Left renal cortex interstitium (tissue), 4 donors: Measurements from ENCODE around the gene DCAF7. TPM values are rescaled to one million over a fixed set of nuclear protein-coding genes. Genes with fewer than 3 reads are reported as not detected.

Experiments used
- DNase-seq, 4 donors: peaks; one replicate each; pipeline ENCODE4 v3.0.0-alpha.2; 2013; ENCODE audit warnings: low read depth in 4 of 4, low spot score in 2 of 4, missing footprints in 1 of 4
- polyA plus RNA-seq, 4 donors: library from polyadenylated mRNA; unstranded; fragments of 120-200 nt; gene quantifications; one replicate each; pipeline ENCODE4 v1.2.1, GENCODE V29; 2013; ENCODE audit not compliant: insufficient read length in 4 of 4

Gene DCAF7
- 100 to 1,000 TPM; 101 to 116 (median 111) TPM for polyA plus RNA-seq

- peak; percentile 99 to 100 (median 100) for DNase-seq
Observed at GRCh38 chr17:63549946-63550816, at the start of gene DCAF7. DCAF7 (plus strand) TSS chr17:63550477; CDS start chr17:63550678, 201 bp downstream.

- no peak for DNase-seq
Observed at GRCh38 chr17:63500543-63501390, 49.5 kb upstream of the DCAF7 start.

GRCh38 chr17:63503341-63503705 lies 47.0 kb upstream of the DCAF7 start:
- no peak for DNase-seq

- no peak for DNase-seq
Observed at GRCh38 chr17:63504261-63504660, 46.0 kb upstream of the DCAF7 start.

GRCh38 chr17:63505341-63505740 lies 44.9 kb upstream of the DCAF7 start:
- no peak for DNase-seq

- DNase-seq, result no peak
Observed at GRCh38 chr17:63506627-63507026, 43.6 kb upstream of the DCAF7 start.

- no peak for DNase-seq
Observed at GRCh38 chr17:63511331-63511730, 38.9 kb upstream of the DCAF7 start.

- DNase-seq, result no peak
Observed at GRCh38 chr17:63512388-63512787, 37.9 kb upstream of the DCAF7 start.

- DNase-seq, result no peak
Observed at GRCh38 chr17:63512896-63513644, 37.2 kb upstream of the DCAF7 start.

GRCh38 chr17:63514477-63514876 lies 35.8 kb upstream of the DCAF7 start:
- DNase-seq, result no peak

- DNase-seq, result no peak
Observed at GRCh38 chr17:63514974-63515373, 35.3 kb upstream of the DCAF7 start.

GRCh38 chr17:63515426-63515825 lies 34.9 kb upstream of the DCAF7 start:
- DNase-seq, result no peak

- DNase-seq, result no peak
Observed at GRCh38 chr17:63516910-63517824, 33.1 kb upstream of the DCAF7 start.

GRCh38 chr17:63517825-63518534 lies 32.3 kb upstream of the DCAF7 start:
- no peak for DNase-seq

- DNase-seq, result no peak
Observed at GRCh38 chr17:63519116-63519881, 31.0 kb upstream of the DCAF7 start.

- DNase-seq, result no peak
Observed at GRCh38 chr17:63519972-63520882, 30.1 kb upstream of the DCAF7 start.

- no peak for DNase-seq
Observed at GRCh38 chr17:63523253-63523855, 26.9 kb upstream of the DCAF7 start, which contains the start of gene KCNH6. KCNH6 (plus strand) TSS chr17:63523358; CDS start chr17:63523414, 56 bp downstream.
